ENCODE results near the gene CTCF. TPM values are rescaled to one million over a fixed set of nuclear protein-coding genes. Genes with fewer than 3 reads are reported as not detected.

Gene CTCF
- total RNA-seq, 3 donors from 2014 or later = 41.1 to 55.5 (median 43.4) TPM

- ATAC-seq = no peak
- intact Hi-C loops (cut with DNase I, micrococcal nuclease) = loop anchor here in 1 of 2 donors (10.0 kb wide), 1 partner anchor 125 kb away; no protein-coding TSS in a partner anchor
- no peaks in the 10 kb centered on the region for H3K9me3 ChIP-seq
- no peaks in the 10 kb centered on the region for H3K36me3 ChIP-seq (ENCODE audit: low read depth)
- H3K4me3 ChIP-seq = no peak overlapping the region
- peak in 1 of 3 donors; percentile 21 for DNase-seq
- H3K4me1 ChIP-seq (ENCODE audit: low read depth) = peaks cover 27% of the 10 kb centered on the region
- TF ChIP-seq CTCF (IDR thresholded peaks at IDR 0.05) = no peak
Observed at GRCh38 chr16:67669499-67670101, 107.3 kb downstream of the CTCF start.

GRCh38 chr16:67672306-67672705, 110.0 kb downstream of the CTCF start:
- H3K4me3 ChIP-seq = no peak overlapping the region
- ATAC-seq = no peak
- intact Hi-C loops (cut with DNase I, micrococcal nuclease) = no loop called here
- TF ChIP-seq CTCF (IDR thresholded peaks at IDR 0.05) = no peak
- H3K4me1 ChIP-seq (ENCODE audit: low read depth) = peaks cover 29% of the 10 kb centered on the region
- DNase-seq = no peak
- no peaks in the 10 kb centered on the region for H3K9me3 ChIP-seq
- no peaks in the 10 kb centered on the region for H3K36me3 ChIP-seq (ENCODE audit: low read depth)

GRCh38 chr16:67672739-67673662, 110.7 kb downstream of the CTCF start:
- DNase-seq (peak in 2 of 3 donors; percentile 82 to 84), ATAC-seq (peak; percentile 61)
- peak; percentile 66 for TF ChIP-seq CTCF (IDR thresholded peaks at IDR 0.05)
- Histone ChIP-seq H3K4me3 (no peak overlapping the region), H3K9me3 (no peaks in the 10 kb centered on the region), H3K36me3 (ENCODE audit: low read depth) (no peaks in the 10 kb centered on the region), H3K4me1 (ENCODE audit: low read depth) (peaks cover 24% of the 10 kb centered on the region)
- intact Hi-C loops (cut with DNase I, micrococcal nuclease) = no loop called here

- ATAC-seq = peak; percentile 75
- TF ChIP-seq CTCF (IDR thresholded peaks at IDR 0.05) = no peak
- no peaks in the 10 kb centered on the region for H3K36me3 ChIP-seq (ENCODE audit: low read depth)
- intact Hi-C loops (cut with DNase I, micrococcal nuclease) = no loop called here
- peaks cover 27% of the 10 kb centered on the region for H3K4me1 ChIP-seq (ENCODE audit: low read depth)
- DNase-seq = peak; percentile 84 to 86 (median 85)
- H3K4me3 ChIP-seq = no peak overlapping the region
- no peaks in the 10 kb centered on the region for H3K9me3 ChIP-seq
Observed at GRCh38 chr16:67673712-67674580, 111.6 kb downstream of the CTCF start.

- H3K4me3 ChIP-seq = no peak overlapping the region
- DNase-seq (peak in 1 of 3 donors; percentile 75), ATAC-seq (peak; percentile 46)
- H3K4me1 ChIP-seq (ENCODE audit: low read depth) = peaks cover 29% of the 10 kb centered on the region
- TF ChIP-seq CTCF (IDR thresholded peaks at IDR 0.05) = no peak
- H3K9me3 ChIP-seq = no peaks in the 10 kb centered on the region
- intact Hi-C loops (cut with DNase I, micrococcal nuclease) = no loop called here
- no peaks in the 10 kb centered on the region for H3K36me3 ChIP-seq (ENCODE audit: low read depth)
Observed at GRCh38 chr16:67674851-67675578, 112.7 kb downstream of the CTCF start.

All from mucosa of descending colon (tissue), 3 donors.